Measurements from ENCODE around the gene PLXDC2. TPM values are rescaled to one million over a fixed set of nuclear protein-coding genes. Genes with fewer than 3 reads are reported as not detected.

PLXDC2 gene
- total and polyA plus RNA-seq, 4 donors = 11.8 to 99.6 (median 40.8) TPM

- Histone ChIP-seq H3K36me3 (ENCODE audit: control insufficient read depth in 4 of 4, insufficient read depth in 4 of 4, low read length in 4 of 4) (peaks cover 0 to 26% (median 11%) of the 10 kb centered on the region in 4 donors), H3K9me3 (ENCODE audit: control insufficient read depth in 4 of 4, insufficient read depth in 3 of 4, low read length in 3 of 4) (peaks cover 0 to 3% (median 0%) of the 10 kb centered on the region in 4 donors), H3K9ac (ENCODE audit: insufficient read depth in 1 of 2, low read length in 2 of 2) (peak overlapping the region in 1 of 2 donors; percentile 54), H3K27me3 (ENCODE audit: control insufficient read depth in 3 of 3, insufficient read depth in 3 of 3, low read length in 2 of 3) (no peaks in the 10 kb centered on the region), H3K4me3 (no peak overlapping the region), H3K27ac (ENCODE audit: low read depth in 1 of 2, low read length in 1 of 2) (peak overlapping the region in 1 of 2 donors; percentile 80), H3K4me1 (ENCODE audit: control insufficient read depth in 5 of 5, insufficient read depth in 5 of 5, low read length in 5 of 5) (peaks cover 4 to 55% (median 14%) of the 10 kb centered on the region in 5 donors)
- DNase-seq = peak in 2 of 3 donors; percentile 84 to 87
- ATAC-seq (ENCODE audit: insufficient read depth, low FRiP score) = no peak
- 56 to 73% methylated on average over 4 of the region's 4 CpGs for WGBS, 2 donors
- no peak for TF ChIP-seq CTCF (IDR thresholded peaks at IDR 0.05; ENCODE audit: control extremely low read depth, extremely low read depth)
These were observed 190.1 kb downstream of the PLXDC2 start for GRCh38 chr10:20006169-20006870.

DNA sequence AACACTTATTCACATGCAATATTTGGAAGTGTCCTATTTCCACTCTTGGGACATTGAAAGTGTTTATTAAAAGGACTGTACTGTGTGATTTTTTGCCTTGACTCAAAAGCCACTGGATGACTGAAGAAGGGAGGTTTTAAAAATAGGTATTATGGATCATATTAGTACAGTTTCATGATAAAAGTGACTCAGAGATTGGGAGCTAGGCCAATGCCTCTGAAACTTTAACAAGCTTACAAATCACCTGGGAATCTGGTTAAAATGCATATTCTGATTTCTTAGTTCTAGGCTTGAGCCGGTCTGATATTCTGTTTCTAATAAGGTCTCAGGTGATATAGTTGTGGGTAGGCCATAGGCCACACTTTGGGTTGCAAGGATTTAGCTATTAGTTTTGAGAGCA, 191.2 kb downstream of the PLXDC2 start:
- no peak for TF ChIP-seq CTCF (IDR thresholded peaks at IDR 0.05; ENCODE audit: control extremely low read depth, extremely low read depth)
- Histone ChIP-seq H3K27me3 (ENCODE audit: control insufficient read depth in 3 of 3, insufficient read depth in 3 of 3, low read length in 2 of 3) (no peaks in the 10 kb centered on the region), H3K36me3 (ENCODE audit: control insufficient read depth in 4 of 4, insufficient read depth in 4 of 4, low read length in 4 of 4) (peaks cover 0 to 16% (median 7%) of the 10 kb centered on the region in 4 donors), H3K9ac (ENCODE audit: insufficient read depth in 1 of 2, low read length in 2 of 2) (no peak overlapping the region), H3K9me3 (ENCODE audit: control insufficient read depth in 4 of 4, insufficient read depth in 3 of 4, low read length in 3 of 4) (peaks cover 0 to 3% (median 0%) of the 10 kb centered on the region in 4 donors), H3K4me3 (no peak overlapping the region), H3K4me1 (ENCODE audit: control insufficient read depth in 5 of 5, insufficient read depth in 5 of 5, low read length in 5 of 5) (peaks cover 3 to 51% (median 14%) of the 10 kb centered on the region in 5 donors), H3K27ac (ENCODE audit: low read depth in 1 of 2, low read length in 1 of 2) (peak overlapping the region in 1 of 2 donors; percentile 6)
- ATAC-seq (ENCODE audit: insufficient read depth, low FRiP score) (no peak), DNase-seq (no peak)
- WGBS, 2 donors = 89 to 94% methylated on average over 1 of the region's 1 CpG

DNA sequence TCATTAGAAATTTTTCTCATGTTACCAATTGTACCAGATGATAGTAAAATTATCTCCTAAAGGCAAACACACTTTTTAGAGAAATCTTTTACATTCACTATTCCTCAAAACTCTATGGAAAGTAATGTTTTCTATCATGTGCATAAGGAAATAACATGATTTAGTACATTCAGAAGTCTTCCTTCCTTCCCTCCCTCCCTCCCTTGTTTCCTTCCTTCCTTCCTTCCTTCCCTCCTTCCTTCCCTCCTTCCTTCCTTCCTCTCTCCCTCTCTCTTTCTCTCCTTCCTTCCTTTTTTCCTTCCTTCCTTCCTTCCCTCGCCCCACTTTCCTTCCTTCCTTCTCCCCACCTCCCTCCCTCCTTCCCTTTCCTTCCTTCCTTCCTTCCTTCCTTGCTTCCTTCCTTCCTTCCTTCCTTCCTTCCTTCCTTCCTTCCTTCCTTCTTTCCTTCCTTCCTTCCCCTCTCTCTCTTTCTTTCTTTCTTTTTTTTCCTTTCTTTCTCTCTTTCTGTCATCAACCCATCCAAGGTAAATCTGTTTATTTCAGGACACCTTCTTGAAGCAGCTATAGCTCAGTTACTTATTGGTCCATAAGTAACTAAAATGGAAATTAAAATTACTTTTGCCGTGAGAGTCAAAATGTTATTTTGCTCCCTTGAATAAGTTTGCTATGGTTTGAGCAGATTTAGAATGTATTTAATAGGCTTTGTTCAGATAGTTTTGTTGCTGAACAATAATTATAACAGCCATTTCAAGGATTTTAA, 197.9 kb downstream of the PLXDC2 start:
- Histone ChIP-seq H3K36me3 (ENCODE audit: control insufficient read depth in 4 of 4, insufficient read depth in 4 of 4, low read length in 4 of 4) (peaks cover 0 to 18% (median 3%) of the 10 kb centered on the region in 4 donors), H3K27ac (ENCODE audit: low read depth in 1 of 2, low read length in 1 of 2) (no peak overlapping the region), H3K27me3 (ENCODE audit: control insufficient read depth in 3 of 3, insufficient read depth in 3 of 3, low read length in 2 of 3) (no peaks in the 10 kb centered on the region), H3K4me1 (ENCODE audit: control insufficient read depth in 5 of 5, insufficient read depth in 5 of 5, low read length in 5 of 5) (peaks cover 0 to 12% (median 4%) of the 10 kb centered on the region in 5 donors), H3K4me3 (no peak overlapping the region), H3K9ac (ENCODE audit: insufficient read depth in 1 of 2, low read length in 2 of 2) (no peak overlapping the region), H3K9me3 (ENCODE audit: control insufficient read depth in 4 of 4, insufficient read depth in 3 of 4, low read length in 3 of 4) (no peaks in the 10 kb centered on the region)
- DNase-seq = no peak
- ATAC-seq (ENCODE audit: insufficient read depth, low FRiP score) = no peak
- TF ChIP-seq CTCF (IDR thresholded peaks at IDR 0.05; ENCODE audit: control extremely low read depth, extremely low read depth) = no peak
- 85 to 94% methylated on average over 2 of the region's 2 CpGs for WGBS, 2 donors

Measured in lung (tissue), 12 donors.